ENCODE measurements around the gene FIGLA. TPM values are rescaled to one million over a fixed set of nuclear protein-coding genes. Genes with fewer than 3 reads are reported as not detected.

FIGLA gene
- polyA plus RNA-seq, 4 donors: not detected

Other genes starting within 250 kb of the FIGLA start
- gene TGFA, start 236.8 kb downstream of the FIGLA start, polyA plus RNA-seq: 10 to 100 TPM in 1 of 4 donors, 1 to 10 TPM in 3; 6.3 to 10.7 (median 9.3) TPM
- 1 to 10 TPM in 1 of 4 donors, under 1 TPM in 2, not detected in 1; under 0.01 to 1.7 (median 0.25) TPM for gene ADD2, start 22.4 kb downstream of the FIGLA start, polyA plus RNA-seq
- gene CLEC4F, start 30.0 kb upstream of the FIGLA start, polyA plus RNA-seq: 1 to 10 TPM in 1 of 4 donors, under 1 TPM in 3; 0.13 to 2.6 (median 0.38) TPM
- gene CD207, start 45.2 kb upstream of the FIGLA start, polyA plus RNA-seq: under 1 TPM in 3 of 4 donors, not detected in 1; 0.10 to 0.97 (median 0.81) TPM
- 1 to 10 TPM in 2 of 4 donors, under 1 TPM in 2; 0.13 to 1.1 (median 0.73) TPM for gene VAX2, start 109.9 kb upstream of the FIGLA start, polyA plus RNA-seq
- 1 to 10 TPM in 1 of 4 donors, under 1 TPM in 1, not detected in 2; 0.21 to 2.5 TPM for gene ATP6V1B1, start 145.3 kb upstream of the FIGLA start, polyA plus RNA-seq
- gene ANKRD53, start 188.0 kb upstream of the FIGLA start, polyA plus RNA-seq: 1 to 10 TPM; 1.7 to 2.4 (median 2.2) TPM
- 10 to 100 TPM in 3 of 4 donors, 1 to 10 TPM in 1; 9.8 to 49.8 (median 29.0) TPM for gene TEX261, start 204.2 kb upstream of the FIGLA start, polyA plus RNA-seq

Data from small intestine (tissue), 4 donors.